Parietal lobe (tissue), 2 donors: ENCODE results near the gene SHC1. TPM values are rescaled to one million over a fixed set of nuclear protein-coding genes. Genes with fewer than 3 reads are reported as not detected.

Experiments used
- small RNA-seq: library from RNA; depleted of rRNA; stranded (forward); fragments of <200 nt; gene quantifications from one replicate; pipeline ENCODE3, GENCODE V24; 2014; ENCODE audit warnings: low replicate concordance
- total RNA-seq: library from RNA; depleted of rRNA; stranded (reverse); fragments of >200 nt; gene quantifications from one replicate; pipeline ENCODE4 v1.2.3, GENCODE V29; 2014

SHC1 gene, protein sequence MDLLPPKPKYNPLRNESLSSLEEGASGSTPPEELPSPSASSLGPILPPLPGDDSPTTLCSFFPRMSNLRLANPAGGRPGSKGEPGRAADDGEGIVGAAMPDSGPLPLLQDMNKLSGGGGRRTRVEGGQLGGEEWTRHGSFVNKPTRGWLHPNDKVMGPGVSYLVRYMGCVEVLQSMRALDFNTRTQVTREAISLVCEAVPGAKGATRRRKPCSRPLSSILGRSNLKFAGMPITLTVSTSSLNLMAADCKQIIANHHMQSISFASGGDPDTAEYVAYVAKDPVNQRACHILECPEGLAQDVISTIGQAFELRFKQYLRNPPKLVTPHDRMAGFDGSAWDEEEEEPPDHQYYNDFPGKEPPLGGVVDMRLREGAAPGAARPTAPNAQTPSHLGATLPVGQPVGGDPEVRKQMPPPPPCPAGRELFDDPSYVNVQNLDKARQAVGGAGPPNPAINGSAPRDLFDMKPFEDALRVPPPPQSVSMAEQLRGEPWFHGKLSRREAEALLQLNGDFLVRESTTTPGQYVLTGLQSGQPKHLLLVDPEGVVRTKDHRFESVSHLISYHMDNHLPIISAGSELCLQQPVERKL
- 8.8 TPM for total RNA-seq

DNA sequence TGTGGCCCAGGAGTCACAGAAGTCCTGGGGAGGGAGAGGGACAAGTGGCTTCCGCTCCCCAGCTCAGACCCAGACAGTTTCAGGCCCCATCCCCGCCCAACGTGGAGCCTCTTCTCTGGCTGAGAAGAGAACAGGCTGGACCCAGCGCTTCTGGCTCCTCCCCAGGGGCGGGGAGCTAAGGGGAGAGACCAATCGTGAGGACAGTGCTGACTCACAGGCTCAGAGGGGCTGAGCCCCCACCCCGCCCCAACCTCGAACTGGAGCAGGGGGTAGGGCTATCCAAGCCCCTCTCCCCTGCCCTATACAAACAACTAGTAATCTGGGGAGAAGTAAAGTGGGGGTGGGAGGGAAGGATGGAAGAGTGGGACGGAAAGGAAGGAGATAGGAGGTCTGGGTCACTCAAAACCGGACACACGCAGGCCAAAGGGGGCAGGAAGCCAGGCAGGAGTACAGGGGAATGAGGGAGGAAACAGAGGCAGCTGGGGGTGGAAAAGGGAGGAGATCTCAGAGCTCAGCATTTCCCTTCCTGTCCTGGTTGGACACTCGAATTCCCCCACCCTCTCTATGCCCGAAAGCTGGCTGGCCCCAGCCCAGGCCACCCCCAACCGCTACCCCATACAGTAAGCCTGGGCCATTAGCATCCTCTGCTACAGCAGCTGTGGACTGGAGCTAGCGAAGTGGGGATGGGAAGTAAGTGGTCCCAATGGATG is at the start of gene SHC1:
Gene SHC1 (minus strand): TSS at position 117 of the 710 bp plus-strand sequence. CDS start 221 bp downstream, outside the sequence.

DNA sequence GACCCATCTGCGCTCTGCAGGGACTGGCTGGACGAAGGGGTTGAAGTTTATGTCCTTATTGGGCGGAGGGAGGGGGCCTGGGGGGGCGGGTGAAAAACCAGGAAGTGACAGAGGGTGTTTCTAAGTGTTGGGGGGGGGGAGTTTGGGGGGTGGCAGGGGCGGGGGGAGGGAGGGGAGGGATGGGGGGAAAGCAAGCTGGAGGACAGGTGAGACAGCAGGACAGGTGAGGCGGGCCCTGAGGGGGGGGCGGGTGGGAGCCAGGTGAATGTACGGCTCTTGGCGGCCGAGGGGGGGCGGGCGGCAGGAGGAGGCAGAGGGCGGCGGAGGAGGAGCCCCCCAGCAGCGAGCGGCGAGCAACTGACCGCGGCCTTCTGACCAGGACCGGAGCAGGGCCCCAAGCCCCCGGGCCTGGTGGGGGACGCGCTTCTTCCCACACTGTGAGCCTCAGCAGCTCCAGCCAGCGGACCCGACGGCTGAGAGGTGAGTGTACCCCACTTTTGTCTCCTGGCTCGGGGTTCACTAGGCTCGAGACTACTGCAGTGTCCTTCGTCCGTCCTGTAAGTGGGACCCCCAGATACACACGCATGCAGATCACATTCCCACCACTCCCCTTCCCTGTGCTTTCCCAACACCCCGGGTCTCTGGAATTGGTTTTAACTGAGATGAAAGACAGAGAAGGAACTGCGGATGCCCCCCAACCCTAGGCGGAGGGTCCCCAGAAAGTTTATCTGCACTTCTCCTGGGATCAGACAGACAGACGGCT is 32.1 kb upstream of the SHC1 start, which contains the start of gene ZBTB7B:
Gene ZBTB7B (plus strand): TSS at position 339 of the 763 bp plus-strand sequence. CDS start 11,859 bp downstream, outside the sequence.

DNA sequence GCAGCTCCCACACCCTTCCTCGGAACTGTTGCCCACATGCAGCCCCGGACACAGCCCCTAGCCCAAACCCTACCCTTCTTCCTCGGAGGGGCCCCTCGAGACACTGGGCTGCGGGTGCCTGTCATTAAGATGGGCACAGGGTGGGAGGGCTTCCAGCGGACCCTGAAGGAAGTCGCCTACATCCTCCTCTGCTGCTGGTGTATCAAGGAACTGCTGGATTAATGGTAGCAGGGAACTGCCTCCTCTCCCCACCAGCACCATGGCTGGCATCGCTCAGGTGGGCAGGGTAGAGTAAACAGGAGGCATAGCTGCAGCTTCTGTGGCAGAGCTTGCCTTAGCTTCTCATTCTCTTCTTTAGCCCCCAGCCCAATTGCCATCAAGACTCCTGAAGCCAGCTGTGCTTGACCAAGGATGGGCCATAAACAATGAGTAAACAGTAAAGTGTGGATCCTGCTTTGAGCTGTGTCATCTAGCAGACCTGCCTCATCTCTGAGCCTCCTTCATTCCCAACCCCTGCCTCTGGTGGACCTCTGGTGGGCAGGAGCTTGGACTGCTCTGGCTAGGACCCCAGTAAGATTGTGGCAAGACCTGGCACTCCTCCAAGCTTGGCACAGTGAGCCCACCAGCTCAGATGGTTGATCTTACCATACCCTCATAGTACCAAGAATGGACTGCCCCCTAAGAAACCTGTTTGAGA is 23.2 kb upstream of the SHC1 start, which contains the start of gene LENEP:
Gene LENEP (plus strand): TSS at position 15 of the 697 bp plus-strand sequence. CDS start 22 bp downstream, at position 37.

DNA sequence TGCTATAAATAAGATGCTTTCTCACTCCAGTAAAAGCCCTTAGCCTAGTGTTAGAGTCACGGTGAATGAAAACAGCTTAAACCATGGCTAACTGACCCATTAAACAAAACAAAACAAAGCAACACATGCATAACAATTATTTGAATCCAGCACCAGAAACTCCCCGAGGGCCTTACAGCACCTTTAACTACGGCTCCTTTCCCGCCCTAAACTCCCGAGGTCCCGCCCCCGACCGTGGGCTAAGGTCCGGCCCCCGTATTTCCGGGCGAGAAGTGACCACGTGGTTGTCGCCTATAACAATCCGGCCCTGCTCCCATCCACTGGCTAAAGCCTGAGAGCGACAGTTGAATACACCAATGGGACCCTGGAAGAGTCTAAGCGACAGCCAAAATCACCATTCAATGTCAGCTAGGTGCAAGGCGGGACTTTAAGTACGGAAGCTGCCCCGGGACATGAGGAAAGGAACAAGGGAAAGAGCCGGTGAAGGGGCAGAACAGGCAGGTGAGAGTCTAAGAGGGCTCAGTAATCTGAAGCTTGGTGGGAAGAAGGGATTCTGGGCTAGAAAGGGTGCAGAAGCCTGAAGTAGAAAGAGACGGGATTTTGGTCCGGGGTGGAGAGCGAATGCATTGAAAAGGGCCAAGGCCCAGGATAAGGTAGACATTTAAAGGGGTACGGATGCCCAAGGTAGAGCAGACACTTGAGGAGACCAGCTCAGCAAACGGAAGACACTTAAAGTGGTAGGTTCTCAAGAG is 12.5 kb upstream of the SHC1 start, which contains the start of gene FLAD1:
Gene FLAD1 (plus strand): TSS at position 448 of the 752 bp plus-strand sequence. CDS start 351 bp downstream, outside the sequence.

DNA sequence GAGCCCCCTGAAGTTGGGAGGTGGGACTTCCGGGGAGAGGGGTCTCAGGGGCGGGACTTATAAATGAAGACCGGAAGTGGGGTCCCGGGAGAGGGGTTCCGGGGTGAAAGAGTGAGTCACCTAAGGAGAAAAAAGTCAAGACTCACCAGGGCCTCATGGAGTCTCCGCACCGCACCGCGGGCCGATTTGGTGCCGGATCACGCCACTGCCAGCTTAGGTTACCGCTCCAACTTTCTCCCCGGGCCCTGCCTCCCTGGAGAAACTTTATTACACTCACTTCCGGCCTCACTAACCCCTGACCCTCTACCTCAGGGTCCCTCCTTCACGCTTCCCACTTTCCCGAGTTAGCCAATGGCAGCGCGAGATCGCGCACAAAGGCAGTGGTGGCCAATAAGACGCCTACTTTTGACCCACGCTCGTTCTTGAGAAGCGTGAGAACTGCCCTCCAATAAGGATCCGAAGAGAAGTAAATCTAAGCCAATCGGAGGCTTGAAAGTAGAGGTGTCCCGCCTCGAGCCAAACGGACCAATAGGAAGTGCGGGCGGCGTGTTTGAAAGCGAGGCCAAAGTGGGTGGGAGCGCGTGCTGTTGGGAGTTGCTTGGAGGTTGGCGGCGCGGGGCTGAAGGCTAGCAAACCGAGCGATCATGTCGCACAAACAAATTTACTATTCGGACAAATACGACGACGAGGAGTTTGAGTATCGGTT is 3.7 kb upstream of the SHC1 start, which contains the start of gene CKS1B:
Gene CKS1B (plus strand): TSS at position 580 of the 706 bp plus-strand sequence. CDS start 65 bp downstream, at position 645.

DNA sequence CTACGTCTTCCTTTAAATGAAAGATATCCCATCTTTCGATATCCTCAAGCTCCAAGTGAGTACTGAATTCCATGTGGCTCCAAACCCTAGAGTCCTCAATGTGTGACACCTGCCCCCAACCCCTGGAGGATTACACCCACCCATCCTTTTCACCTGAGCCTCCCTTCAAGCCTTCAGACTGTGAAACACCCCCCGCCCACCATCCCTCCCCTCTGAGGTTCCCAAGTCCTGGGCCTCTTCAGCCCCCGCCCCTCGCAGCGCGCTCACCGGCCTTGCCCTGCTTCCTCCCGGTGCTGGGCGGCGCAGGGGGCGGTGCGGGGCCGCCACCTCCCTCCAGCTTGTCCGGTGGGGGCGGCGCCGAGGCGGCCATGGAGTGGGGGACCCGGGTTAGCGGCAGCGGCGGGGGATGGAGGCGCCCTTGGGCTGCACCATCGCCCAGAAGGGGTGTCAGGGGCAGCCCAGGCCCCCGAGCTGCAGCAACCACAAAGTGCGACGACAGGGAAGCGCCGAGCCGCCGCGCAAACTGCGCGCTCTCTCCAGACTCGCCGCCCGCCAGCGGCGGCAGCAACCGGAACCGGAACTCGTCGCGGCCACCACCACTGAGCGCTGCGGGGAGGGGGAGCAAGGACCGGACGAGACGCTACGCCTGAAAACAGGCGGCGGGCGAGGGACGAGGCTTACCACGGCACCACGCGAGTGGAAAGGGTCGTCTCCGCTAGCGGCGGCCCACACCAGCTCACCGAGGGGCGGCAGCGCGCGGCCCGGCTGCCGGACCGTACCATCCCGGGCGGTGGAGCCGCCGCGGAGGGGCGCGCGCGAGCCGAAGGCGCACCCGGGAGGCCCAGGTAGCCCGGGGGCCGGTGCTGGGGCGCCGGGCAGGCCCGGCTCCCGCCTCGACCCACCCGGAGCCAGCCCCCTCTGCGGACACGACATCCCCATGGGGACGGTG is 9.1 kb downstream of the SHC1 start, which contains the start of gene PYGO2:
Gene PYGO2 (minus strand): TSS at position 576 of the 949 bp plus-strand sequence. CDS start 206 bp downstream, at position 370.

DNA sequence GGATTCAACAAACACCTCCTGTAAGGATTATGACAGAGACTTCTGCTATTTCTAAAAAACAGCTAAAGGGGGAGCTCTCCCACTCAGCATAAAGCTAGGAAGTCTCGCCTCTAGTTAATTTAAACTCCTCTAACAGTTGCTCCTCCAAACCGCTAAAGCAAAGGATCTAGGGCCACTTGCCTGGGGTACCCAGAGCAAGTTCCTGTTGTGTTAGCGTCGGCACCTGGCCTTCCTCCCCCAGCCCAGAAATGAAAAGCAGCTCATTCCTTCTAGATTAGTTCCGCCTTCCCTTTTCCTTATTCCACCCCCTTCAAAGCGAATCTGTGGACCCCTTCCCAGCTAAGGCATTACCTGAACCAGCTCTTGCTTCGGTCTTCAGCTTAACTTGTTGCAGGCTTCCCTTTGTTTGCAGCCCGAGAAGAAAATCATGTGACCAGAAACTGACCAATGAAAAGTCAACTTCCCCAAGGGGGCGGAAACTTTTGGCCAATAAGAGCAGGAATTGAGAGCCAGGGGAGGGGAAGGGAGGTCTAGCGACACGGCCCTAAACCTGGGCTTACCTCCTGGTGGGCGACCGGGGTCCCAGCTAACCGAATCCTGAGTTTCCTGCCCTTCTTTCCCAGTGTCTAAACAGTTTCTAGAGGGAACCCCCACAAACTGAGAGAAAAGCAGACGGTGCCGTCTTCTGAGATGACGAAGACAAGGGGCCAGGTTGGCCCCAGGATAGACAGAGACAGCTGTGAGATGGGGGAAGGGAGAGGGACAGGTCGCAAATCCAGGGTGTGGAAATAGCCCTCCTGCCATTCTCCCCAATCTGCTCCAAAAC is 14.6 kb downstream of the SHC1 start, which contains the start of gene PBXIP1:
Gene PBXIP1 (minus strand): TSS at position 382 of the 826 bp plus-strand sequence. CDS start 2,378 bp downstream, outside the sequence.

DNA sequence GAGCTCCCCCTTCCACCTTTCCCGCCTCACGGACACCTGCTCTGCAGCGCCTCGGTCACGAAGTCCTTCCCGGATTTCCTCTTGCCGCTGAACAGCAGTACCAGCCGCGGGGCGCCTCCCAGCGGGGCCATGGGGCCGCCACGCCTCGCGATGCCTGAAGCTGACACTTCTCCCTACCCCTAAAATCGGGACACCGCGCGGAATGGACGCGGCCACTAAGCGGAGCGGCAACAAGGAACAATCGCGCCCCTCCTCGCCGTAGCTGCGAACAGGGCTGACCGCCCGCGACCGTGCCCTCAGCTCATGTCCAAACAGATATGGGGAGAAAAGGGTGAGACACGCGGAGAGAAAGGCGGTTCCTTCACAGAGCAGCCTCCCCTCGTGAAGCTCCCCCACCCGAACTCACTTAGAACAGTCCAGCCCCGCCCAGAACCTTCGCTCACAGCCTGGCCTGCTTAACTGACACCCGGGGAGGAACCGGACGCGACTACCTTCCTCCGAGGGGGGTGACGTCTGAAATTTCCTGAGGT is 33.9 kb downstream of the SHC1 start, which contains the start of gene PMVK:
Gene PMVK (minus strand): TSS at position 165 of the 530 bp plus-strand sequence. CDS start 34 bp downstream, at position 131.

Small RNA genes lying within 50 kb of the gene (small RNA-seq; reads per million reads assigned to genes)
- gene MIR4258 (not detected), gene RF00017 (not detected)

Other genes with a start within 250 kb of the SHC1 start
- 13.1 TPM for gene KCNN3, start 100.5 kb downstream of the SHC1 start, total RNA-seq
- 15.0 TPM for gene PMVK, start 34.0 kb downstream of the SHC1 start, total RNA-seq
- gene PBXIP1, start 14.6 kb downstream of the SHC1 start, total RNA-seq, result 20.0 TPM
- gene PYGO2, start 9.0 kb downstream of the SHC1 start, total RNA-seq, result 15.0 TPM
- 15.0 TPM for gene CKS1B, start 3.9 kb upstream of the SHC1 start, total RNA-seq
- 23.8 TPM for gene FLAD1, start 12.6 kb upstream of the SHC1 start, total RNA-seq
- 2.5 TPM for gene LENEP, start 22.8 kb upstream of the SHC1 start, total RNA-seq
- 0.94 TPM for gene ZBTB7B, start 32.1 kb upstream of the SHC1 start, total RNA-seq
- not detected for gene DCST2, start 63.0 kb upstream of the SHC1 start, total RNA-seq
- gene DCST1, start 63.1 kb upstream of the SHC1 start, total RNA-seq, result not detected
- 27.9 TPM for gene ADAM15, start 80.6 kb upstream of the SHC1 start, total RNA-seq
- gene EFNA4, start 93.0 kb upstream of the SHC1 start, total RNA-seq, result 0.63 TPM
- gene EFNA3, start 108.1 kb upstream of the SHC1 start, total RNA-seq, result 11.3 TPM
- 5.6 TPM for gene EFNA1, start 157.1 kb upstream of the SHC1 start, total RNA-seq
- 7.5 TPM for gene SLC50A1, start 165.1 kb upstream of the SHC1 start, total RNA-seq
- gene DPM3, start 169.8 kb upstream of the SHC1 start, total RNA-seq, result 12.5 TPM
- 37.2 TPM for gene KRTCAP2, start 202.6 kb upstream of the SHC1 start, total RNA-seq
- 36.3 TPM for gene TRIM46, start 203.1 kb upstream of the SHC1 start, total RNA-seq
- 17.2 TPM for gene THBS3, start 237.2 kb upstream of the SHC1 start, total RNA-seq
- 16.6 TPM for gene MTX1, start 237.9 kb upstream of the SHC1 start, total RNA-seq